ENCODE data around the gene SMARCD3.

Gene SMARCD3

DNA sequence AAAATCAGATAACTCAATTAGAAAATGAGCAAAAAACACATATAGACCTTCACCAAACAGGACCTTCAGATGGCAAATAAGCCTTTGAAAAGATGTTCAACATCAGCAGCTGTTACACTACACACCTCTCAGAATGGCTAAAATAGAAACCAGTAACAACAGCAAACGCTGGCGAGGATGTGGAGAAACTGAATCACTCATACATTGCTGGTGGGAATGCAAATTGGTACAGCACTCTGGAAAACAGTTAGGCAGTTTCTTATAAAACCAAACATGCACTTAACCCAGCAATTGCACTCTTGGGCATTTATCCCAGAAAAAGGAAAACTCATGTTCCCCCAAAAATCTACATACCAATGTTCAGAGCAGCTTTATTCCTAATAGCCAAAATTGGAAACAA, 37.7 kb upstream of the SMARCD3 start:
- ChIA-PET POLR2A (interaction anchor here (1.0 to 3.0 kb wide), 4 partner anchors 9 to 58 kb away, joined by 3 to 11 read pairs (median 4); partner anchors contain the start of gene CHPF2), CTCF (interaction anchor here (0.6 to 1.4 kb wide), 3 partner anchors 12 to 42 kb away, joined by 3 to 4 read pairs (median 4); no protein-coding TSS in a partner anchor)
- DNase-seq (ENCODE audit: extremely low spot score) = no peak
- no peak for TF ChIP-seq ELF4 (IDR thresholded peaks at IDR 0.05)
- no peak for TF ChIP-seq TARDBP (IDR thresholded peaks at IDR 0.05)
- no peak for TF ChIP-seq ZNF384 (IDR thresholded peaks at IDR 0.05)
- no peak for TF ChIP-seq FOXM1 (IDR thresholded peaks at IDR 0.05; ENCODE audit: borderline replicate concordance)

DNA sequence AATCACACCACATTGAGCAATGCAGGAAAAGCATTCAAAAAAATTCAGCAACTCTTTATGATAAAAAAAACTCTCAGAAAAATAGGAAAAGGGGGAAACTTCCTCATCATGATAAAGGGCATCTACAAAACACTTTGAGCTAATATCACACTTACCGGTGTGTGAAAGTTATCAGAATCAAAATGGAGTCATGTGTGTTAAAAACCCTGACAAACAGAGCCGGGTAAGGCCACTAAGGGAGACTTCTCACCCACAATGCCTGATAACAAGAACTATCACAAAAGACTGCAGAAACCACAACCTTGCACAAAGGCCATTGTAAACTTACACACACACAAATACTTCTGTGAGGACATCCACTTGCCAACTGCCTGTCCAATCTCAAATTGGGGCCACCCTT, 34.8 kb upstream of the SMARCD3 start:
- DNase-seq (ENCODE audit: extremely low spot score) = no peak
- no peak for TF ChIP-seq NFRKB (IDR thresholded peaks at IDR 0.05)
- no peak for TF ChIP-seq HDGF (IDR thresholded peaks at IDR 0.05; ENCODE audit: borderline replicate concordance)
- TF ChIP-seq BHLHE40 (IDR thresholded peaks at IDR 0.05; ENCODE audit: borderline replicate concordance) = no peak
- TF ChIP-seq TARDBP (IDR thresholded peaks at IDR 0.05) = no peak
- TF ChIP-seq FOXK2 (IDR thresholded peaks at IDR 0.05) = no peak
- no peak for TF ChIP-seq SUZ12 (IDR thresholded peaks at IDR 0.05)
- TF ChIP-seq FOXA1 (IDR thresholded peaks at IDR 0.05) = no peak
- no peak for TF ChIP-seq ARNT (IDR thresholded peaks at IDR 0.05)
- TF ChIP-seq LEF1 (IDR thresholded peaks at IDR 0.05; ENCODE audit: borderline replicate concordance) = no peak
- TF ChIP-seq, protein P1, sequence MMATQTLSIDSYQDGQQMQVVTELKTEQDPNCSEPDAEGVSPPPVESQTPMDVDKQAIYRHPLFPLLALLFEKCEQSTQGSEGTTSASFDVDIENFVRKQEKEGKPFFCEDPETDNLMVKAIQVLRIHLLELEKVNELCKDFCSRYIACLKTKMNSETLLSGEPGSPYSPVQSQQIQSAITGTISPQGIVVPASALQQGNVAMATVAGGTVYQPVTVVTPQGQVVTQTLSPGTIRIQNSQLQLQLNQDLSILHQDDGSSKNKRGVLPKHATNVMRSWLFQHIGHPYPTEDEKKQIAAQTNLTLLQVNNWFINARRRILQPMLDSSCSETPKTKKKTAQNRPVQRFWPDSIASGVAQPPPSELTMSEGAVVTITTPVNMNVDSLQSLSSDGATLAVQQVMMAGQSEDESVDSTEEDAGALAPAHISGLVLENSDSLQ (IDR thresholded peaks at IDR 0.05) = no peak
- no peak for TF ChIP-seq FOXM1 (IDR thresholded peaks at IDR 0.05; ENCODE audit: borderline replicate concordance)
- ChIA-PET POLR2A (no interaction called here), CTCF (no interaction called here)

DNA sequence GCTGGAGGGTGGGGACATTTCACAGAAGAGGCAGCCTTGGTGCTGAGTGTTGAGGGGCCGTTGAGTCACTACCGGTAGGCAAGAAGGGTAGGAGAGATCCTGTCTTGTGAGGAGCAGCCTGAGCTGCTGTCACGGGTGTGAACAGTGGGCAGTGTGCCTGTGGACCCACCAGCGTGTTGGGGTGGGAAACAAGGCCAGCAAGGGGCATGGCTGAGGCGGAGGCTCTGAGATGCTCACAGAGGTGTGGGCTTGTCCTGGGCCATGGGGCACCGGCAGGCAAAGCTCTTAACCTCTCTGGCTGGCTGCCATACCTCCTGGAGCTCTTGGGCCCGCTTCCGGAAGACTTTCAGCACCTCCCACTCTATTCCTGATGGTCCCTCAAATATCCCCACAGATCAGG, 33.6 kb upstream of the SMARCD3 start:
- ChIA-PET POLR2A (interaction anchor here (0.6 to 1.2 kb wide), 2 partner anchors 30 to 71 kb away, joined by 3 to 5 read pairs; no protein-coding TSS in a partner anchor), CTCF (interaction anchor here (0.6 kb wide), 2 partner anchors 10 to 11 kb away, joined by 3 to 4 read pairs; no protein-coding TSS in a partner anchor)
- DNase-seq (ENCODE audit: extremely low spot score) = no peak
- TF ChIP-seq ZNF384 (IDR thresholded peaks at IDR 0.05) (no peak), CTBP1 (IDR thresholded peaks at IDR 0.05; ENCODE audit: borderline replicate concordance) (no peak), L3MBTL2 (conservative IDR thresholded peaks at IDR 0.05) (no peak), HDGF (IDR thresholded peaks at IDR 0.05; ENCODE audit: borderline replicate concordance) (no peak), FOXK2 (IDR thresholded peaks at IDR 0.05) (no peak), NFRKB (IDR thresholded peaks at IDR 0.05) (no peak), FOXM1 (IDR thresholded peaks at IDR 0.05; ENCODE audit: borderline replicate concordance) (no peak), BHLHE40 (IDR thresholded peaks at IDR 0.05; ENCODE audit: borderline replicate concordance) (no peak), ARNT (IDR thresholded peaks at IDR 0.05) (no peak), FOXA1 (IDR thresholded peaks at IDR 0.05) (no peak), SP1 (IDR thresholded peaks at IDR 0.05) (no peak), TARDBP (IDR thresholded peaks at IDR 0.05) (no peak), LEF1 (IDR thresholded peaks at IDR 0.05; ENCODE audit: borderline replicate concordance) (no peak)
- TF ChIP-seq, protein P1 (IDR thresholded peaks at IDR 0.05) = no peak

DNA sequence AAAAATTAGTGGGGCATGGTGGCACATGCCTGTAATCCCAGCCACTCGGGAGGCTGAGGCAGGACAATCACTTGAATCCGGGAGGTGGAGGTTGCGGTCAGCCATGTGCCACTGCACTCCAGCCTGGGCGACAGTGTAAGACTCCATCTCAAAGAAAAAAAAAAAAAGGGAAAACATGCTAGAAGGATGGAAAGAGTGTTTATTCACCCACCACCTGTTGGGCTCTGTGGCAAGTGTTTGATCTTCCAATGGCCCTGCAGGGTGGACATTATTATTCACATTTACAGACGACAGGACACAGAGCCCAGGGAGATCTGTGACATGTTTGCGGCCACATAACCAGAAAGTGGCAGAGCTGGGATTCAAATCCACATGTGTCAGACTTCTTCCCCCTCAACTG, 33.2 kb upstream of the SMARCD3 start:
- POLR2A ChIA-PET = interaction anchor here (1.2 kb wide), 1 partner anchor 30 kb away, joined by 5 read pairs; no protein-coding TSS in a partner anchor

DNA sequence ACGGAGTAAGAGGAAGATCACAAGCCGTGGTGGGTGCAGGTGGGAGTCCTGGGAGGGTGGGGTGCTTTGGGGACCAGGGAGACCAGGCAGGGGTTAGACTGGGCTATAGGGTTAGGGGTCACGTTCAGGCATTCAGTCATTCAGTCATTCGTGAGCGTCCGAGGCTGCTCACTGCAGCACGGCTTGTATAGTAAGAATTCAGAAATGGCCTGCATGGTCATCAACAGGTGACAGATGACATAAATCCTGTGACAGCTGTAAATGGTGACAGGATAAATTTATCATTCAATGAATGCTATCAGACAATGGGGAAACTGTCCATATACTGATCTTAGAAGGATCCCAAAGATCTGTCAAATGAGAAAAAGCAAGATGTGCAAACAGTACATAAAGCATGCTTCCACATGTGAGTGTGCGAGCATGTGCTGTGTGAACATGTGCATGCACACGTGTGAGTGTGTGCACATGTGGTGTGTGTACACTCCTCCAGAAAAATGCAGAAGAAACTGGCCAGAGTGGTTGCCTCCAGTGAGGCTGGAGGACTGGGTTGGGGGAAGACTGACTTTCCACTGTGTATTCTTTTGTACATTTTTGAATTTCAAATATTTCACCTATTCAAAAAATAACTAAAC, 32.0 kb upstream of the SMARCD3 start:
- CTCF ChIA-PET = no interaction called here
- no peak for DNase-seq (ENCODE audit: extremely low spot score)
- TF ChIP-seq ELF4 (IDR thresholded peaks at IDR 0.05) (no peak), CTBP1 (IDR thresholded peaks at IDR 0.05; ENCODE audit: borderline replicate concordance) (no peak), LEF1 (IDR thresholded peaks at IDR 0.05; ENCODE audit: borderline replicate concordance) (no peak)
- POLR2A ChIA-PET = no interaction called here

More for the DNA sequence above, 33.2 kb upstream of the SMARCD3 start:
- CTCF ChIA-PET = no interaction called here
- DNase-seq (ENCODE audit: extremely low spot score) = no peak
- TF ChIP-seq CTBP1 (IDR thresholded peaks at IDR 0.05; ENCODE audit: borderline replicate concordance) = no peak
- TF ChIP-seq ZNF384 (IDR thresholded peaks at IDR 0.05) = no peak
- no peak for TF ChIP-seq L3MBTL2 (conservative IDR thresholded peaks at IDR 0.05)
- no peak for TF ChIP-seq TARDBP (IDR thresholded peaks at IDR 0.05)
- TF ChIP-seq FOXM1 (IDR thresholded peaks at IDR 0.05; ENCODE audit: borderline replicate concordance) = no peak
- TF ChIP-seq SUZ12 (IDR thresholded peaks at IDR 0.05) = no peak
- no peak for TF ChIP-seq ARNT (IDR thresholded peaks at IDR 0.05)

DNA sequence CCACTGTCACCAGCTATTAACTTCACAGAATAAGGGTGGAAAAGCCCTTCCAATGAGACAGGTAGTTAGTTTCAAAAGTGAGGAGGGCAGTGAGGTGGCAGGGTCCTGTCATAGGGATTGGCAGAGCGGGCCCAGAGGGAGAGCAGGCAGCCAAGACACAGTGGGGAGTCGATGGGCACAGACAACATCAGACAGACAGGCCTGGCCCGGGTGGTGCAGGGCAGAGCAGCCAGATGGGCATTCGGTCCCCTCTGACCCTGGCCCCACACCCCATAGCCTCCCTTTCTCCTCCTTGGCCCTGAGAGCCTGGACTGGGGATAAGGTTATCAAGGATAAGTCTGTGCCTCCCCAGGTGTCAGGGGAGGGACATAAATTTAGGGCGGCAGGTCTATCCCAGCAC, 31.4 kb upstream of the SMARCD3 start:
- CTCF ChIA-PET = no interaction called here
- no peak for DNase-seq (ENCODE audit: extremely low spot score)
- POLR2A ChIA-PET = no interaction called here
- TF ChIP-seq ARNT (IDR thresholded peaks at IDR 0.05) (no peak), SP1 (IDR thresholded peaks at IDR 0.05) (no peak), ZNF384 (IDR thresholded peaks at IDR 0.05) (no peak), FOXA1 (IDR thresholded peaks at IDR 0.05) (no peak), L3MBTL2 (conservative IDR thresholded peaks at IDR 0.05) (no peak), ELF4 (IDR thresholded peaks at IDR 0.05) (no peak), TARDBP (IDR thresholded peaks at IDR 0.05) (no peak), CTBP1 (IDR thresholded peaks at IDR 0.05; ENCODE audit: borderline replicate concordance) (no peak), BHLHE40 (IDR thresholded peaks at IDR 0.05; ENCODE audit: borderline replicate concordance) (no peak), NFRKB (IDR thresholded peaks at IDR 0.05) (no peak), LEF1 (IDR thresholded peaks at IDR 0.05; ENCODE audit: borderline replicate concordance) (no peak), FOXK2 (IDR thresholded peaks at IDR 0.05) (no peak), SUZ12 (IDR thresholded peaks at IDR 0.05) (no peak)
- TF ChIP-seq, protein P1 (IDR thresholded peaks at IDR 0.05) = no peak

Measured in HEK293T (cell line).